ENCODE results near the gene FHIP1B.

GRCh38 chr11:6191742-6192141 is 42.7 kb downstream of the FHIP1B start:
- TF ChIP-seq EZH2 (IDR thresholded peaks at IDR 0.05; ENCODE audit: insufficient read depth, poor library complexity, severe bottlenecking) (no peak), EZH2phosphoT487 (IDR thresholded peaks at IDR 0.05; ENCODE audit: insufficient read depth, low read depth) (no peak)
